Muscle of arm (tissue), 12 donors: Measurements from ENCODE around the gene SORCS2. TPM values are rescaled to one million over a fixed set of nuclear protein-coding genes. Genes with fewer than 3 reads are reported as not detected.

Experiments
- DNase-seq: peaks from one replicate; pipeline ENCODE4 v3.0.0-alpha.2; 2013
- polyA plus RNA-seq, 12 donors: library from polyadenylated mRNA; unstranded; fragments of 120-200 nt; gene quantifications; one replicate each; pipeline ENCODE4 v1.2.1, GENCODE V29; 2013; ENCODE audit not compliant: insufficient read length in 12 of 12

Gene SORCS2
- polyA plus RNA-seq, 12 donors: 5.6 to 18.2 (median 8.3) TPM; not detected in 1

GRCh38 chr4:7524064-7524682 is 331.8 kb downstream of the SORCS2 start:
- no peak for DNase-seq

GRCh38 chr4:7524843-7525242 is 332.5 kb downstream of the SORCS2 start:
- no peak for DNase-seq

GRCh38 chr4:7526491-7526890 is 334.2 kb downstream of the SORCS2 start:
- DNase-seq: no peak

GRCh38 chr4:7526929-7527535 is 334.7 kb downstream of the SORCS2 start:
- DNase-seq: no peak

- DNase-seq: no peak
Observed at GRCh38 chr4:7529368-7530080, 337.2 kb downstream of the SORCS2 start.

- DNase-seq: no peak
Observed at GRCh38 chr4:7530082-7530481, 337.7 kb downstream of the SORCS2 start.

GRCh38 chr4:7530932-7531639 is 338.7 kb downstream of the SORCS2 start:
- DNase-seq: no peak

GRCh38 chr4:7531640-7531994 is 339.3 kb downstream of the SORCS2 start:
- DNase-seq: no peak

- DNase-seq: no peak
Observed at GRCh38 chr4:7532043-7532442, 339.7 kb downstream of the SORCS2 start.

GRCh38 chr4:7533267-7533666 is 340.9 kb downstream of the SORCS2 start:
- no peak for DNase-seq

- DNase-seq: no peak
Observed at GRCh38 chr4:7535094-7535493, 342.8 kb downstream of the SORCS2 start.

- no peak for DNase-seq
Observed at GRCh38 chr4:7535619-7536018, 343.3 kb downstream of the SORCS2 start.

GRCh38 chr4:7536876-7537275 is 344.5 kb downstream of the SORCS2 start:
- no peak for DNase-seq

GRCh38 chr4:7537853-7538400 is 345.6 kb downstream of the SORCS2 start:
- DNase-seq: no peak

GRCh38 chr4:7538518-7538917 is 346.2 kb downstream of the SORCS2 start:
- no peak for DNase-seq

- DNase-seq: no peak
Observed at GRCh38 chr4:7539186-7539585, 346.8 kb downstream of the SORCS2 start.

- no peak for DNase-seq
Observed at GRCh38 chr4:7539659-7540058, 347.3 kb downstream of the SORCS2 start.

GRCh38 chr4:7540206-7540605 is 347.9 kb downstream of the SORCS2 start:
- no peak for DNase-seq

GRCh38 chr4:7540654-7541413 is 348.5 kb downstream of the SORCS2 start:
- no peak for DNase-seq

GRCh38 chr4:7541414-7541810 is 349.1 kb downstream of the SORCS2 start:
- DNase-seq: no peak

GRCh38 chr4:7542781-7543180 is 350.4 kb downstream of the SORCS2 start:
- DNase-seq: no peak
